HepG2 (cell line): ENCODE measurements around the gene COL27A1. TPM values are rescaled to one million over a fixed set of nuclear protein-coding genes. Genes with fewer than 3 reads are reported as not detected.

Experiments used
- CBFB ChIP-seq: sonication (generic); formaldehyde crosslinking; IDR thresholded peaks from 2 replicates; pipeline ENCODE4 v1.4.0; 2020; ENCODE audit warnings: missing genetic modification reagents
- CBX5 ChIP-seq: sonication (generic); formaldehyde crosslinking; IDR thresholded peaks from 2 replicates; pipeline ENCODE4 v1.4.0; 2020; ENCODE audit warnings: missing genetic modification reagents, borderline replicate concordance
- CEBPG ChIP-seq: IDR thresholded peaks from 2 replicates; pipeline ENCODE4 v1.6.1; 2016
- ETV5 ChIP-seq: IDR thresholded peaks from 2 replicates; pipeline ENCODE4 v1.6.1; 2018; ENCODE audit warnings: missing biosample characterization, missing genetic modification reagents, inconsistent platforms, borderline replicate concordance
- HNF4A ChIP-seq: sonication (generic); formaldehyde crosslinking; IDR thresholded peaks from 2 replicates; pipeline ENCODE4 v1.4.0; 2020; ENCODE audit warnings: missing genetic modification reagents
- KDM3A ChIP-seq: IDR thresholded peaks from 2 replicates; pipeline ENCODE4 v1.6.1; 2018; ENCODE audit warnings: low read depth, missing compliant biosample characterization
- NFIC ChIP-seq: IDR thresholded peaks from 2 replicates; pipeline ENCODE4 v1.6.1; 2012; ENCODE audit warnings: mild to moderate bottlenecking, low read length, inconsistent platforms
- NFYB ChIP-seq: sonication (generic); formaldehyde crosslinking; IDR thresholded peaks from 2 replicates; pipeline ENCODE4 v1.4.0; 2020; ENCODE audit warnings: missing genetic modification reagents
- PCBP2 ChIP-seq: fragments of 200-400 bp; formaldehyde crosslinking; optimal IDR thresholded peaks from 2 replicates; pipeline ENCODE3; 2018; ENCODE audit warnings: low read length, low read depth; ENCODE audit not compliant: poor library complexity, severe bottlenecking
- PHF21A ChIP-seq: sonication (generic); formaldehyde crosslinking; IDR thresholded peaks from 2 replicates; pipeline ENCODE4 v1.5.0; 2020; ENCODE audit warnings: mild to moderate bottlenecking, missing genetic modification reagents
- POLR2AphosphoS2 ChIP-seq: IDR thresholded peaks from 2 replicates; pipeline ENCODE4 v1.6.1; 2011; ENCODE audit warnings: low read depth, low read length, improper control_type of control experiment
- SPEN ChIP-seq: sonication (generic); formaldehyde crosslinking; IDR thresholded peaks from 2 replicates; pipeline ENCODE4 v1.5.1; 2020; ENCODE audit warnings: low read depth, mild to moderate bottlenecking, missing genetic modification reagents
- ZBTB20 ChIP-seq: sonication (generic); formaldehyde crosslinking; IDR thresholded peaks from 2 replicates; pipeline ENCODE4 v1.8.1; 2023; ENCODE audit warnings: missing genetic modification reagents, low read depth, mild to moderate bottlenecking, borderline replicate concordance
- ZC3H13 ChIP-seq: sonication (generic); formaldehyde crosslinking; IDR thresholded peaks from 2 replicates; pipeline ENCODE4 v1.8.1; 2023; ENCODE audit warnings: mild to moderate bottlenecking, missing genetic modification reagents, moderate library complexity
- ZFAT ChIP-seq: sonication (generic); formaldehyde crosslinking; conservative IDR thresholded peaks from 2 replicates; pipeline ENCODE4 v1.8.1; 2023; ENCODE audit warnings: missing genetic modification reagents, inconsistent platforms
- ZKSCAN5 ChIP-seq: sonication (generic); formaldehyde crosslinking; IDR thresholded peaks from 2 replicates; pipeline ENCODE4 v1.5.1; 2020; ENCODE audit warnings: mild to moderate bottlenecking, missing genetic modification reagents
- ZNF10 ChIP-seq: sonication (generic); formaldehyde crosslinking; IDR thresholded peaks from 2 replicates; pipeline ENCODE4 v1.4.0; 2020; ENCODE audit warnings: mild to moderate bottlenecking, low read depth, missing genetic modification reagents, borderline replicate concordance
- ZNF256 ChIP-seq: sonication (generic); formaldehyde crosslinking; conservative IDR thresholded peaks from 2 replicates; pipeline ENCODE4 v1.4.0; 2020; ENCODE audit warnings: missing genetic modification reagents
- ZNF264 ChIP-seq: sonication (generic); formaldehyde crosslinking; IDR thresholded peaks from 2 replicates; pipeline ENCODE4 v1.4.0; 2020; ENCODE audit warnings: missing genetic modification reagents
- ZNF382 ChIP-seq: sonication (generic); formaldehyde crosslinking; IDR thresholded peaks from 2 replicates; pipeline ENCODE4 v1.5.0; 2020; ENCODE audit warnings: missing genetic modification reagents, mild to moderate bottlenecking, borderline replicate concordance
- ZNF446 ChIP-seq: sonication (generic); formaldehyde crosslinking; IDR thresholded peaks from 2 replicates; pipeline ENCODE4 v1.5.0; 2020; ENCODE audit warnings: mild to moderate bottlenecking, missing genetic modification reagents
- ZNF672 ChIP-seq: sonication (generic); formaldehyde crosslinking; IDR thresholded peaks from 2 replicates; pipeline ENCODE4 v1.8.1; 2022; ENCODE audit warnings: missing genetic modification reagents
- ZNF850 ChIP-seq: sonication (generic); formaldehyde crosslinking; conservative IDR thresholded peaks from 2 replicates; pipeline ENCODE4 v1.9.0; 2021; ENCODE audit warnings: mild to moderate bottlenecking, missing genetic modification reagents
- ZSCAN31 ChIP-seq: sonication (generic); formaldehyde crosslinking; IDR thresholded peaks from 2 replicates; pipeline ENCODE4 v1.5.0; 2020; ENCODE audit warnings: low read depth, mild to moderate bottlenecking, missing genetic modification reagents
- polyA plus RNA-seq, 8 experiments: library from polyadenylated mRNA; depleted of rRNA in 3 of 8; stranded (reverse) in 7 of 8; unstranded in 1 of 8; fragments of >200 nt; fragmentation: Illumina TruSeq in 4 of 8; extraction: Trizol in 4 of 8; gene quantifications; 2 replicates each; pipeline versions ENCODE4 v1.2.1 to v1.2.3, GENCODE V29; 2011 to 2016; ENCODE audit warnings: low read depth in 4 of 8, missing spikeins in 1 of 8, mixed read lengths in 1 of 8; ENCODE audit not compliant: insufficient read depth in 1 of 8
- total RNA-seq, 5 experiments: library from RNA; depleted of rRNA; stranded (reverse); fragments of >200 nt; fragmentation: Illumina TruSeq; extraction: Trizol; gene quantifications; 2 replicates each; pipeline ENCODE4 v1.2.3, GENCODE V29; 2016; ENCODE audit warnings: low read depth in 1 of 5
- TF ChIP-seq, protein P1 (sequence below): sonication (generic); formaldehyde crosslinking; IDR thresholded peaks from 2 replicates; pipeline ENCODE4 v1.5.0; 2020; ENCODE audit warnings: missing genetic modification reagents, mild to moderate bottlenecking, borderline replicate concordance
- TF ChIP-seq, protein P2 (sequence below): sonication (generic); formaldehyde crosslinking; IDR thresholded peaks from 2 replicates; pipeline ENCODE4 v1.5.1; 2020; ENCODE audit warnings: mild to moderate bottlenecking, missing genetic modification reagents
- TF ChIP-seq, protein P3 (sequence below): IDR thresholded peaks from 2 replicates; pipeline ENCODE4 v1.6.1; 2012; ENCODE audit warnings: low read length, improper control_type of control experiment

Gene COL27A1
- total and polyA plus RNA-seq, 2 of the 13 experiments (the other 11 are each of a cell fraction or from before 2014, with no cell fraction given) = 71.3 to 89.1 TPM

DNA sequence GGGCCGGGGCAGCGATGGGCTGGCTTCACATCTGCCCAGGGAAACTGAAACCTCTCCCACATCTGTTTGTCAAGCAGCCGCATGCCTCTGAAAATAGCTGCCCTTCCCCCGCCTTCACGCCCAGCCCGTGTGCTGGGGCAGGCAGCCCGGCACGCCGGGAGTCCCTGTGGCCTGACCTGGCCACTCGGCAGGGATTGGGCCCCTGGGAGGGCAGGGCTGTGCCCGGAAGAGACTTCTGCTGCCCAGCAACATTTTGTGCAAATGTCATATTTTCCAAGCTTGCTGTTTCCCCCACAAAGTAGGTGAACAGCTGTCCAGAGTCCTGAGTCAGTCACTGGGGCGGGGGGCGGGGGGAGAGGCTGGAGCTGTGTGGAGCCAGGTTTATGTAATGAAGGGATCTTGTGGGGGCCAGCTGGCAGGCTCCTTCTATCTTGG lies 8.2 kb downstream of the COL27A1 start (continued):
- peak; percentile 73; the same call in 1 of the 2 replicates for TF ChIP-seq CBX5 (CRISPR knock-in tag)
- TF ChIP-seq ZSCAN31 (CRISPR knock-in tag) = no peak
- no peak for TF ChIP-seq PHF21A (CRISPR knock-in tag)
- TF ChIP-seq ZNF446 (CRISPR knock-in tag) = no peak
- TF ChIP-seq ZC3H13 (CRISPR knock-in tag) = no peak
- no peak for TF ChIP-seq ZNF264
- TF ChIP-seq, protein P1, sequence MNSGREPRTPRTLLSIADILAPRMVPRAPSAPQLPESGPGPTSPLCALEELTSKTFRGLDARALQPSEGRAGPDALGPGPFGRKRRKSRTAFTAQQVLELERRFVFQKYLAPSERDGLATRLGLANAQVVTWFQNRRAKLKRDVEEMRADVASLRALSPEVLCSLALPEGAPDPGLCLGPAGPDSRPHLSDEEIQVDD (CRISPR knock-in tag) = no peak
- TF ChIP-seq ZNF10 = no peak
- TF ChIP-seq ZFAT (CRISPR knock-in tag) = no peak
- no peak for TF ChIP-seq ZNF256 (CRISPR knock-in tag)
- TF ChIP-seq PCBP2 = no peak
- TF ChIP-seq ZNF672 (CRISPR knock-in tag) = no peak
- no peak for TF ChIP-seq CBFB (CRISPR knock-in tag)
- peak; percentile 62; the same call in 1 of the 2 replicates for TF ChIP-seq KDM3A (CRISPR knock-in tag)
- no peak for TF ChIP-seq ZBTB20
- TF ChIP-seq ZKSCAN5 (CRISPR knock-in tag) = no peak
- TF ChIP-seq, protein P2, sequence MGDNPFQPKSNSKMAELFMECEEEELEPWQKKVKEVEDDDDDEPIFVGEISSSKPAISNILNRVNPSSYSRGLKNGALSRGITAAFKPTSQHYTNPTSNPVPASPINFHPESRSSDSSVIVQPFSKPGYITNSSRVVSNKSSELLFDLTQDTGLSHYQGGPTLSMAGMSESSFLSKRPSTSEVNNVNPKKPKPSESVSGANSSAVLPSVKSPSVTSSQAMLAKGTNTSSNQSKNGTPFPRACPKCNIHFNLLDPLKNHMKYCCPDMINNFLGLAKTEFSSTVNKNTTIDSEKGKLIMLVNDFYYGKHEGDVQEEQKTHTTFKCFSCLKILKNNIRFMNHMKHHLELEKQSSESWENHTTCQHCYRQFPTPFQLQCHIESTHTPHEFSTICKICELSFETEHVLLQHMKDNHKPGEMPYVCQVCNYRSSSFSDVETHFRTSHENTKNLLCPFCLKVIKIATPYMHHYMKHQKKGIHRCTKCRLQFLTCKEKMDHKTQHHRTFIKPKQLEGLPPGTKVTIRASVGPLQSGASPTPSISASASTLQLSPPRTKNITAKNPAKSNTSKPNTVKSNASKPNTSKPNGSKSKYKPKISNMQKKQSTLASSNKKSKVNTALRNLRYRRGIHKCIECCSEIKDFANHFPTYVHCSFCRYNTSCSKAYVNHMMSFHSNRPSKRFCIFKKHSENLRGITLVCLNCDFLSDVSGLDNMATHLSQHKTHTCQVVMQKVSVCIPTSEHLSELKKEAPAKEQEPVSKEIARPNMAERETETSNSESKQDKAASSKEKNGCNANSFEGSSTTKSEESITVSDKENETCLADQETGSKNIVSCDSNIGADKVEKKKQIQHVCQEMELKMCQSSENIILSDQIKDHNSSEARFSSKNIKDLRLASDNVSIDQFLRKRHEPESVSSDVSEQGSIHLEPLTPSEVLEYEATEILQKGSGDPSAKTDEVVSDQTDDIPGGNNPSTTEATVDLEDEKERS (CRISPR knock-in tag) = 0 out of 2 replicates have a peak, but pooled peaks have one; percentile 23
- TF ChIP-seq SPEN = no peak
- no peak for TF ChIP-seq ZNF850 (CRISPR knock-in tag)
- TF ChIP-seq NFYB (CRISPR knock-in tag) = peak; percentile 55; the same call in 1 of the 2 replicates
- TF ChIP-seq, protein P3, sequence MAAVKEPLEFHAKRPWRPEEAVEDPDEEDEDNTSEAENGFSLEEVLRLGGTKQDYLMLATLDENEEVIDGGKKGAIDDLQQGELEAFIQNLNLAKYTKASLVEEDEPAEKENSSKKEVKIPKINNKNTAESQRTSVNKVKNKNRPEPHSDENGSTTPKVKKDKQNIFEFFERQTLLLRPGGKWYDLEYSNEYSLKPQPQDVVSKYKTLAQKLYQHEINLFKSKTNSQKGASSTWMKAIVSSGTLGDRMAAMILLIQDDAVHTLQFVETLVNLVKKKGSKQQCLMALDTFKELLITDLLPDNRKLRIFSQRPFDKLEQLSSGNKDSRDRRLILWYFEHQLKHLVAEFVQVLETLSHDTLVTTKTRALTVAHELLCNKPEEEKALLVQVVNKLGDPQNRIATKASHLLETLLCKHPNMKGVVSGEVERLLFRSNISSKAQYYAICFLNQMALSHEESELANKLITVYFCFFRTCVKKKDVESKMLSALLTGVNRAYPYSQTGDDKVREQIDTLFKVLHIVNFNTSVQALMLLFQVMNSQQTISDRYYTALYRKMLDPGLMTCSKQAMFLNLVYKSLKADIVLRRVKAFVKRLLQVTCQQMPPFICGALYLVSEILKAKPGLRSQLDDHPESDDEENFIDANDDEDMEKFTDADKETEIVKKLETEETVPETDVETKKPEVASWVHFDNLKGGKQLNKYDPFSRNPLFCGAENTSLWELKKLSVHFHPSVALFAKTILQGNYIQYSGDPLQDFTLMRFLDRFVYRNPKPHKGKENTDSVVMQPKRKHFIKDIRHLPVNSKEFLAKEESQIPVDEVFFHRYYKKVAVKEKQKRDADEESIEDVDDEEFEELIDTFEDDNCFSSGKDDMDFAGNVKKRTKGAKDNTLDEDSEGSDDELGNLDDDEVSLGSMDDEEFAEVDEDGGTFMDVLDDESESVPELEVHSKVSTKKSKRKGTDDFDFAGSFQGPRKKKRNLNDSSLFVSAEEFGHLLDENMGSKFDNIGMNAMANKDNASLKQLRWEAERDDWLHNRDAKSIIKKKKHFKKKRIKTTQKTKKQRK = no peak
- TF ChIP-seq ZNF382 = no peak
- peak; percentile 42; the same call in 1 of the 2 replicates for TF ChIP-seq HNF4A
- no peak for TF ChIP-seq NFIC
- no peak for TF ChIP-seq POLR2AphosphoS2
- no peak for TF ChIP-seq ETV5 (CRISPR knock-in tag)
- TF ChIP-seq CEBPG (CRISPR knock-in tag) = no peak
